Measurements from ENCODE around the gene TMEM207.

TMEM207 gene

DNA sequence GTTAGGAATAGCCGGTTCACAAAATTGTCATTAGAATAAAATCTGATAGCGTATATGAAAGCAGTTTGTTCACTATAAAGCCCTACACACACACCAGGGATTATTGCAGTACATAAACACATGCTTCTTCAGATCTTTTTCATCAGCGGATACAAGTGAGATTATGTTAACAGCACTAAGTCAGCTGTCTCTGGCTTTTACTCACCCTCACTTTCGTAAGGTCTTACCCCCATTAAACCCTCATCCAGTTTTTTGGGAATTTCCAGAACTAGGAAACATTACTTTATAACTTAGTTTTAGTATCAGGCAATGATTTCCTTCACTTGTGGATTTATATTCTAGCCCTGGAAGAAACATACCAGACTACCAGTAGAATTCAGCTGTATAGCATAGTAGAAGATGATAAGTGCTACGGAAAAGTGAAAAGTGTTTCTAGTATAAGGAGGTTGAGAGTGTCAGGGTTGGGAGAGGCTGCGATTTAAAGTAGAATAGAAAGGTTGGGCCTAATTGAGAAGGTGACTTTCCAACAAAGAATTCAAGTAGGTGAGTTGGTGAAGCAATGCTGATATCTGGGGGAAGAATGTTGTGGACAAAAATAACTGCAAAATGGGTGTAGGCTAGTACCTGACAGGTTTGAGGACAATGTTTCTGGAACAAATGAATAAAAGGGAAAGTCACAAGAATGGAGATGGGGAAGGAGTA is 22.7 kb downstream of the TMEM207 start:
- no peak for DNase-seq (ENCODE audit: low read depth)
- no peak overlapping the region for H3K4me3 ChIP-seq (ENCODE audit: control insufficient read depth, low read depth, low read length)
- TF ChIP-seq, protein P1, sequence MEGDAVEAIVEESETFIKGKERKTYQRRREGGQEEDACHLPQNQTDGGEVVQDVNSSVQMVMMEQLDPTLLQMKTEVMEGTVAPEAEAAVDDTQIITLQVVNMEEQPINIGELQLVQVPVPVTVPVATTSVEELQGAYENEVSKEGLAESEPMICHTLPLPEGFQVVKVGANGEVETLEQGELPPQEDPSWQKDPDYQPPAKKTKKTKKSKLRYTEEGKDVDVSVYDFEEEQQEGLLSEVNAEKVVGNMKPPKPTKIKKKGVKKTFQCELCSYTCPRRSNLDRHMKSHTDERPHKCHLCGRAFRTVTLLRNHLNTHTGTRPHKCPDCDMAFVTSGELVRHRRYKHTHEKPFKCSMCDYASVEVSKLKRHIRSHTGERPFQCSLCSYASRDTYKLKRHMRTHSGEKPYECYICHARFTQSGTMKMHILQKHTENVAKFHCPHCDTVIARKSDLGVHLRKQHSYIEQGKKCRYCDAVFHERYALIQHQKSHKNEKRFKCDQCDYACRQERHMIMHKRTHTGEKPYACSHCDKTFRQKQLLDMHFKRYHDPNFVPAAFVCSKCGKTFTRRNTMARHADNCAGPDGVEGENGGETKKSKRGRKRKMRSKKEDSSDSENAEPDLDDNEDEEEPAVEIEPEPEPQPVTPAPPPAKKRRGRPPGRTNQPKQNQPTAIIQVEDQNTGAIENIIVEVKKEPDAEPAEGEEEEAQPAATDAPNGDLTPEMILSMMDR (conservative IDR thresholded peaks at IDR 0.05; ENCODE audit: control insufficient read depth, insufficient read depth, low read depth, low read length): no peak

DNA sequence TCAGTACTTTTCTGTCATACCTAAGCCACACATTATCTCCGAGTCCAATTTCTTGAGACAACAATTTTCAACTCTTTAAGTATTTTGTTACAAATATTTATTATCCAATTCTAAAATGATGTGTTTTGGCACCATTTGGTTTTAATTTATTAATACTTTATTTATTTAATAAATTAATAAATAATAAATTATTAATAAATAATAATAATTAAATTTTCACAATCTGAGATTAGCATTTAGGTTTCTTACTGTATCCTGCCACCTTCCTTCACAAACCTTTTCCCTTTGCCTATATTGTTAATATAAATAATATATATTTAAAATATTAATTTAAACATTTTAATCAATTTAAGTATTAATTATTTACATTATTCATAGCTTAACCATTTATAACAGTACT is 23.9 kb downstream of the TMEM207 start:
- no peak for DNase-seq (ENCODE audit: low read depth)
- TF ChIP-seq, protein P1 (conservative IDR thresholded peaks at IDR 0.05; ENCODE audit: control insufficient read depth, insufficient read depth, low read depth, low read length): no peak
- H3K4me3 ChIP-seq (ENCODE audit: control insufficient read depth, low read depth, low read length): no peak overlapping the region

- DNase-seq (ENCODE audit: low read depth): peak; percentile 82
- TF ChIP-seq, protein P1 (conservative IDR thresholded peaks at IDR 0.05; ENCODE audit: control insufficient read depth, insufficient read depth, low read depth, low read length): peak; percentile 69
- no peak overlapping the region for H3K4me3 ChIP-seq (ENCODE audit: control insufficient read depth, low read depth, low read length)
Observed at GRCh38 chr3:190424478-190425439, 24.9 kb downstream of the TMEM207 start.

- H3K4me3 ChIP-seq (ENCODE audit: control insufficient read depth, low read depth, low read length): no peak overlapping the region
- no peak for DNase-seq (ENCODE audit: low read depth)
- TF ChIP-seq, protein P1 (conservative IDR thresholded peaks at IDR 0.05; ENCODE audit: control insufficient read depth, insufficient read depth, low read depth, low read length): no peak
Observed at GRCh38 chr3:190424108-190424477, 25.6 kb downstream of the TMEM207 start.

GRCh38 chr3:190414297-190414696 is 35.4 kb downstream of the TMEM207 start:
- H3K4me3 ChIP-seq (ENCODE audit: control insufficient read depth, low read depth, low read length): no peak overlapping the region
- TF ChIP-seq, protein P1 (conservative IDR thresholded peaks at IDR 0.05; ENCODE audit: control insufficient read depth, insufficient read depth, low read depth, low read length): no peak
- DNase-seq (ENCODE audit: low read depth): no peak

- DNase-seq (ENCODE audit: low read depth): no peak
- no peak overlapping the region for H3K4me3 ChIP-seq (ENCODE audit: control insufficient read depth, low read depth, low read length)
- TF ChIP-seq, protein P1 (conservative IDR thresholded peaks at IDR 0.05; ENCODE audit: control insufficient read depth, insufficient read depth, low read depth, low read length): no peak
Observed at GRCh38 chr3:190404715-190405114, 45.0 kb downstream of the TMEM207 start.
